GM12878 (cell line): ENCODE measurements around the gene BTBD9. TPM values are rescaled to one million over a fixed set of nuclear protein-coding genes. Genes with fewer than 3 reads are reported as not detected.
"Not testable (repeated sequence)": the region's sequence is repeated elsewhere in the genome, so short reads cannot be mapped to it uniquely, and the experiment has no call there.

Source experiments
- ATAC-seq: fragments of 200-7000 bp; cut with Tn5 transposase; 3 replicates; pipeline ENCODE4 v1.9.1; 2020; ENCODE audit warnings: mild to moderate bottlenecking, moderate library complexity
- BruUV-seq: library from RNA; stranded (reverse); fragments of 400-500 nt; replicated peaks from 2 replicates; lab custom pipeline; 2021; lab: Mats Ljungman, UMichigan
- CTCF ChIA-PET: fragments of 300-600 bp; sonication (Branson Sonifier 250); formaldehyde crosslinking; extraction: SDS; loops from one replicate; lab custom pipeline; 2021; ENCODE audit warnings: inconsistent platforms; lab: Yijun Ruan, JAX
- POLR2A ChIA-PET: fragments of 350-600 bp; formaldehyde crosslinking; extraction: SDS; loops from one replicate; lab custom pipeline; 2021; ENCODE audit warnings: inconsistent platforms; lab: Charles Lee
- RAD21 ChIA-PET: fragments of 300-600 bp; sonication (Branson Sonifier 250); formaldehyde crosslinking; loops from one replicate; lab custom pipeline; 2023; ENCODE audit warnings: antibody characterized with exemption; ENCODE audit not compliant: unreplicated experiment; lab: Charles Lee
- SMC1A ChIA-PET: fragments of 300-600 bp; sonication (Branson Sonifier 250); formaldehyde crosslinking; loops from one replicate; lab custom pipeline; 2023; ENCODE audit not compliant: unreplicated experiment, uncharacterized antibody; lab: Charles Lee
- DNase-seq: peaks from one replicate; pipeline ENCODE4 v3.0.0-alpha.2; 2011; ENCODE audit warnings: low read depth, low spot score
- FAIRE-seq: peaks from 3 replicates; lab custom pipeline; 2011; peaks lifted over from hg19 to GRCh38; lab: Jason Lieb, UNC
- H2AFZ ChIP-seq: 2 replicates; pipeline ENCODE4 v1.6.0; 2011; ENCODE audit warnings: low read depth, low read length, control low read depth; ENCODE audit not compliant: control insufficient read depth
- H3K27ac ChIP-seq: 2 replicates; pipeline ENCODE4 v1.5.1; 2011; ENCODE audit warnings: control low read depth; ENCODE audit not compliant: control insufficient read depth, insufficient read depth
- H3K27me3 ChIP-seq, 2 experiments: replicated peaks in 1 of 2; 2 replicates each; pipeline versions ENCODE4 v1.6.0 to v1.6.1; 2011; ENCODE audit warnings: low read length in 1 of 2; ENCODE audit not compliant: control insufficient read depth in 2 of 2, insufficient read depth in 2 of 2
- H3K36me3 ChIP-seq, 2 experiments: 2 replicates each; pipeline ENCODE4 v1.5.1; 2011; ENCODE audit warnings: low read length in 1 of 2; ENCODE audit not compliant: control insufficient read depth in 2 of 2, insufficient read depth in 2 of 2
- H3K4me1 ChIP-seq: 2 replicates; pipeline ENCODE4 v1.6.1; 2011; ENCODE audit warnings: mild to moderate bottlenecking, low read length, moderate library complexity, mixed read lengths; ENCODE audit not compliant: control insufficient read depth, insufficient read depth
- H3K4me2 ChIP-seq: 2 replicates; pipeline ENCODE4 v1.6.0; 2011; ENCODE audit warnings: control low read depth; ENCODE audit not compliant: control insufficient read depth, insufficient read depth
- H3K4me3 ChIP-seq: fragments of 200-600 bp; sonication (generic); 2 replicates; pipeline ENCODE4 v1.5.1; 2016
- H3K79me2 ChIP-seq: 2 replicates; pipeline ENCODE4 v1.6.0; 2011; ENCODE audit warnings: low read length; ENCODE audit not compliant: control insufficient read depth, insufficient read depth
- H3K9ac ChIP-seq: 2 replicates; pipeline ENCODE4 v1.8.0; 2011; ENCODE audit warnings: low read length, control low read depth, mixed read lengths; ENCODE audit not compliant: control insufficient read depth, insufficient read depth
- H3K9me3 ChIP-seq: replicated peaks from 3 replicates; pipeline ENCODE4 v1.5.1; 2011; ENCODE audit warnings: mild to moderate bottlenecking, low read length; ENCODE audit not compliant: control insufficient read depth, insufficient read depth
- H4K20me1 ChIP-seq: 2 replicates; pipeline ENCODE4 v1.6.0; 2011; ENCODE audit not compliant: control insufficient read depth, insufficient read depth
- ATF7 ChIP-seq: fragments of 450-650 bp; IDR thresholded peaks from 2 replicates; pipeline ENCODE4 v1.6.1; 2016; ENCODE audit warnings: low read depth, mild to moderate bottlenecking
- BMI1 ChIP-seq: fragments of 450-650 bp; IDR thresholded peaks from 2 replicates; pipeline ENCODE4 v1.6.1; 2016; ENCODE audit warnings: mild to moderate bottlenecking, moderate library complexity, borderline replicate concordance
- CBFB ChIP-seq: IDR thresholded peaks from 2 replicates; pipeline ENCODE4 v1.6.1; 2016; ENCODE audit warnings: antibody characterized with exemption, low read depth
- CREB1 ChIP-seq: IDR thresholded peaks from 2 replicates; pipeline ENCODE4 v1.6.1; 2012; ENCODE audit warnings: low read depth, mild to moderate bottlenecking, inconsistent platforms
- ETV6 ChIP-seq, 2 experiments: fragments of 450-650 bp in 1 of 2; IDR thresholded peaks in 1 of 2; conservative IDR thresholded peaks in 1 of 2; 2 replicates each; pipeline ENCODE4 v1.6.1; 2014; ENCODE audit warnings: antibody characterized with exemption in 1 of 2, borderline replicate concordance in 1 of 2, low read depth in 1 of 2, mild to moderate bottlenecking in 1 of 2, moderate library complexity in 1 of 2
- EZH2 ChIP-seq: IDR thresholded peaks from 2 replicates; pipeline ENCODE4 v1.6.1; 2012; ENCODE audit warnings: low read depth, mild to moderate bottlenecking, control low read depth, inconsistent platforms, low read length, borderline replicate concordance; ENCODE audit not compliant: control insufficient read depth
- MEF2A ChIP-seq: IDR thresholded peaks from 2 replicates; pipeline ENCODE4 v1.6.1; 2011; ENCODE audit warnings: low read depth, mild to moderate bottlenecking, low read length, moderate library complexity; ENCODE audit not compliant: insufficient read depth
- NR2C2 ChIP-seq: IDR thresholded peaks from 2 replicates; pipeline ENCODE4 v1.6.1; 2011; ENCODE audit warnings: borderline replicate concordance, low read depth; ENCODE audit not compliant: control insufficient read depth, insufficient read length
- PAX8 ChIP-seq: fragments of 450-650 bp; IDR thresholded peaks from 2 replicates; pipeline ENCODE4 v1.6.1; 2017; ENCODE audit warnings: mild to moderate bottlenecking, moderate library complexity
- ZSCAN29 ChIP-seq: fragments of 450-650 bp; IDR thresholded peaks from 2 replicates; pipeline ENCODE4 v1.6.1; 2017; ENCODE audit warnings: mild to moderate bottlenecking, moderate library complexity
- ZZZ3 ChIP-seq: IDR thresholded peaks from 2 replicates; pipeline ENCODE4 v1.6.1; 2011; ENCODE audit warnings: low read depth; ENCODE audit not compliant: control insufficient read depth, insufficient read length
- WGBS: methylation state at CpG from one replicate; pipeline ENCODE4 v1.1.6; 2016; ENCODE audit warnings: low lambda C conversion rate; ENCODE audit not compliant: insufficient replicate concordance, insufficient coverage; ENCODE audit errors: missing lambda C conversion rate; 5-methylcytosine and 5-hydroxymethylcytosine counted together
- in situ Hi-C: fragments of 300-500 bp; cut with MboI; formaldehyde crosslinking; loops from 9 replicates; pipeline ENCODE4 v1.14.3; 2018; ENCODE audit warnings: mixed read lengths
- intact Hi-C: fragments of 100-400 bp; cut with micrococcal nuclease; formaldehyde crosslinking; loops from one replicate; pipeline ENCODE4 v1.14.2; 2022; ENCODE audit not compliant: unreplicated experiment
- polyA plus RNA-seq, 11 experiments: library from polyadenylated mRNA; depleted of rRNA in 4 of 11; unstranded in 6 of 11; stranded (reverse) in 5 of 11; fragments of >200 nt; fragmentation: Nextera tagmentation in 4 of 11; fragmentation: Illumina TruSeq in 1 of 11; extraction: Ambion mirVana in 4 of 11; extraction: Trizol in 1 of 11; gene quantifications; 1 replicate in 1 of 11; 2 replicates in 10 of 11; pipeline versions ENCODE4 v1.2.1 to v1.2.3, GENCODE V29; 2011 to 2016; ENCODE audit warnings: inconsistent platforms in 2 of 11, missing spikeins in 2 of 11, low read depth in 1 of 11
- total RNA-seq, 4 experiments: library from RNA; depleted of rRNA in 3 of 4; stranded (reverse); fragments of >200 nt in 3 of 4; fragmentation: Illumina TruSeq in 1 of 4; extraction: Trizol in 1 of 4; gene quantifications; 2 replicates each; pipeline versions ENCODE4 v1.2.1 to v1.2.3, GENCODE V29; 2013 to 2021
- TF ChIP-seq, protein P1 (sequence below): fragments of 450-650 bp; IDR thresholded peaks from 2 replicates; pipeline ENCODE4 v1.6.1; 2017; ENCODE audit warnings: mild to moderate bottlenecking, moderate library complexity

Gene BTBD9
- total and polyA plus RNA-seq, 10 of the 15 experiments (the other 5 are each of a cell fraction or from before 2014, with no cell fraction given) = 0.22 to 8.6 (median 4.6) TPM

DNA sequence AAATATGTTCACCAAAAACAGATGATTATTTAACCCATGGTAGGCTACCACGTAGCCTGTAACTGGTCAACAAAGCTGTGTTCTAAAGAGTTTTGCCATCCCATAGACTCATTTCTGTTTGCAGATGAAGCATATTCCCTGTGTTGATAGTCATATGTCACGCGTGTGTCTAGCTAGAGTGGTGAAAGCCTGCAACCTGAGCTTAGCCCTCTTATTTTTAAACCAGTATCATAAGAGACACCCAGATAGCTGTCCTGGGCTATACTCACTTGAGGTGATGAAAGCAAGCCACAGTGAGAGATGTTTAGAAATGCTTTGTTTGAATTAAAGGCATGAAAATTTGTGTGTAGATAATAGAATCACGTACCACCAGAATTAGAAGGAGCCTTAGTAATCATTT is 512.4 kb downstream of the BTBD9 start:
- H3K27ac ChIP-seq = no peak overlapping the region
- H3K27me3 ChIP-seq = no peaks in the 10 kb centered on the region
- peaks cover 1% of the 10 kb centered on the region for H3K79me2 ChIP-seq
- ChIA-PET RAD21 (no interaction called here), SMC1A (interaction anchor here (0.5 to 2.0 kb wide), 3 partner anchors 7 to 1258 kb away, joined by 3 to 7 read pairs (median 3); no protein-coding TSS in a partner anchor), CTCF (interaction anchor here (0.7 kb wide), 2 partner anchors 94 to 218 kb away, joined by 3 to 4 read pairs; no protein-coding TSS in a partner anchor), POLR2A (no interaction called here)
- FAIRE-seq (no peak), DNase-seq (no peak), ATAC-seq (no peak)
- no peak overlapping the region for H2AFZ ChIP-seq
- TSS peak; percentile 2 for BruUV-seq
- no peak overlapping the region for H3K4me3 ChIP-seq
- WGBS = 99% methylated on average over 4 of the region's 4 CpGs
- no peak overlapping the region for H3K9ac ChIP-seq
- no peaks in the 10 kb centered on the region for H3K9me3 ChIP-seq
- no peak overlapping the region for H3K4me2 ChIP-seq
- H3K36me3 ChIP-seq = peaks cover 0 to 3% of the 10 kb centered on the region in 2 experiments; a peak in 1 of 4 replicates
- intact Hi-C loops (no loop called here), in situ Hi-C loops (no loop called here)
- no peaks in the 10 kb centered on the region for H3K4me1 ChIP-seq
- H4K20me1 ChIP-seq = no peaks in the 10 kb centered on the region
- no peak for TF ChIP-seq EZH2
- TF ChIP-seq PAX8 = no peak
- no peak for TF ChIP-seq ZSCAN29
- no peak for TF ChIP-seq BMI1
- no peak for TF ChIP-seq CREB1
- TF ChIP-seq CBFB = no peak
- TF ChIP-seq NR2C2 = no peak
- TF ChIP-seq ATF7 = no peak
- TF ChIP-seq, protein P1, sequence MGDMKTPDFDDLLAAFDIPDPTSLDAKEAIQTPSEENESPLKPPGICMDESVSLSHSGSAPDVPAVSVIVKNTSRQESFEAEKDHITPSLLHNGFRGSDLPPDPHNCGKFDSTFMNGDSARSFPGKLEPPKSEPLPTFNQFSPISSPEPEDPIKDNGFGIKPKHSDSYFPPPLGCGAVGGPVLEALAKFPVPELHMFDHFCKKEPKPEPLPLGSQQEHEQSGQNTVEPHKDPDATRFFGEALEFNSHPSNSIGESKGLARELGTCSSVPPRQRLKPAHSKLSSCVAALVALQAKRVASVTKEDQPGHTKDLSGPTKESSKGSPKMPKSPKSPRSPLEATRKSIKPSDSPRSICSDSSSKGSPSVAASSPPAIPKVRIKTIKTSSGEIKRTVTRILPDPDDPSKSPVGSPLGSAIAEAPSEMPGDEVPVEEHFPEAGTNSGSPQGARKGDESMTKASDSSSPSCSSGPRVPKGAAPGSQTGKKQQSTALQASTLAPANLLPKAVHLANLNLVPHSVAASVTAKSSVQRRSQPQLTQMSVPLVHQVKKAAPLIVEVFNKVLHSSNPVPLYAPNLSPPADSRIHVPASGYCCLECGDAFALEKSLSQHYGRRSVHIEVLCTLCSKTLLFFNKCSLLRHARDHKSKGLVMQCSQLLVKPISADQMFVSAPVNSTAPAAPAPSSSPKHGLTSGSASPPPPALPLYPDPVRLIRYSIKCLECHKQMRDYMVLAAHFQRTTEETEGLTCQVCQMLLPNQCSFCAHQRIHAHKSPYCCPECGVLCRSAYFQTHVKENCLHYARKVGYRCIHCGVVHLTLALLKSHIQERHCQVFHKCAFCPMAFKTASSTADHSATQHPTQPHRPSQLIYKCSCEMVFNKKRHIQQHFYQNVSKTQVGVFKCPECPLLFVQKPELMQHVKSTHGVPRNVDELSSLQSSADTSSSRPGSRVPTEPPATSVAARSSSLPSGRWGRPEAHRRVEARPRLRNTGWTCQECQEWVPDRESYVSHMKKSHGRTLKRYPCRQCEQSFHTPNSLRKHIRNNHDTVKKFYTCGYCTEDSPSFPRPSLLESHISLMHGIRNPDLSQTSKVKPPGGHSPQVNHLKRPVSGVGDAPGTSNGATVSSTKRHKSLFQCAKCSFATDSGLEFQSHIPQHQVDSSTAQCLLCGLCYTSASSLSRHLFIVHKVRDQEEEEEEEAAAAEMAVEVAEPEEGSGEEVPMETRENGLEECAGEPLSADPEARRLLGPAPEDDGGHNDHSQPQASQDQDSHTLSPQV = no peak
- TF ChIP-seq ZZZ3 = no peak
- TF ChIP-seq MEF2A = no peak
- no peak for TF ChIP-seq ETV6 (conservative IDR thresholded peaks at IDR 0.05 in 1 of 2, IDR thresholded peaks at IDR 0.05 in 1 of 2; ENCODE audit: borderline replicate concordance in 1 of 2, low read depth in 1 of 2)

DNA sequence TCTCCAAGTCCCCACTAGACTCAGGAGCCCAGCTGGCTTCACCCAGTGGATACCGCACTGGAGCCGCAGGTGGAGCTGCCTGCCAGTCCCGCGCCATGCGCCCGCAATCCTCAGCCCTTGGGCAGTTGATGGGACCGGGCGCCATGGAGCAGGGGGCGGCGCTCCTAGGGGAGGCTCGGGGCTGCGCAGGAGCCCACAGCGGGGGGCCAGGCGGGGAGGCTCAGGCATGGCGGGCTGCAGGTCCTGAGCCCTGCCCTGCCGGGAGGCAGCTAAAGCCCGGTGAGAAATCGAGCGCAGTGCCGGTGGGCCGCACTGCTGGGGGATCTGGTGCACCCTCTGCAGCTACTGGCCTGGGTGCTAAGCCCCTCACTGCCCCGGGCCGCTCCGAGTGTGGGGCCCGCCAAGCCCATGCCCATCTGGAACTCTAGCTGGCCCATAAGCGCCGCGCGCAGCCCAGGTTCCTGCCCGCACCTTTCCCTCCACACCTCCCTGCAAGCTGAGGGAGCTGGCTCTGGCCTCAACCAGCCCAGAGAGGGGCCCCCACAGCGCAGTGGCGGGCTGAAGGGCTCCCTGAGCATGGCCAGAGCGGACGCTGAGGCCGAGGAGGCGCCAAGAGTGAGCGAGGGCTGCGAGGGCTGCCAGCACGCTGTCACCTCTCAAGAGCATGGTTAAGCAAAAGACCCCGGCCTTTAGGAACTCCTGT is 515.4 kb downstream of the BTBD9 start:
- ChIA-PET CTCF (interaction anchor here (0.6 to 1.2 kb wide), 2 partner anchors 90 to 636 kb away, joined by 3 read pairs; no protein-coding TSS in a partner anchor), SMC1A (interaction anchor here (0.5 kb wide), 2 partner anchors 67 to 560 kb away, joined by 3 read pairs; no protein-coding TSS in a partner anchor)
- intact Hi-C loops, POLR2A ChIA-PET, H3K36me3 ChIP-seq, RAD21 ChIA-PET, DNase-seq, H3K4me2 ChIP-seq, H3K9me3 ChIP-seq, H3K9ac ChIP-seq, in situ Hi-C loops, H3K4me1 ChIP-seq, H2AFZ ChIP-seq, ATAC-seq, H3K79me2 ChIP-seq, H3K27me3 ChIP-seq, FAIRE-seq, H4K20me1 ChIP-seq, H3K27ac ChIP-seq, BruUV-seq, H3K4me3 ChIP-seq: not testable (repeated sequence)
- over 99% methylated on average over 30 of the region's 40 CpGs for WGBS
